Coronary artery (tissue), 2 donors: ENCODE data around the gene PIK3C2B.

Source experiments
- DNase-seq: peaks from one replicate; pipeline ENCODE4 v3.0.0-alpha.2; 2017; ENCODE audit warnings: low spot score
- H3K27ac ChIP-seq, 2 donors: fragments of 200-600 bp; sonication (generic); one replicate each; pipeline ENCODE4 v1.5.1; 2016 to 2019
- H3K4me3 ChIP-seq: fragments of 200-600 bp; sonication (generic); 2 replicates; pipeline ENCODE4 v1.5.1; 2016; ENCODE audit warnings: mild to moderate bottlenecking, moderate library complexity
- CTCF ChIP-seq: fragments of 200-600 bp; sonication (generic); IDR thresholded peaks from one replicate; pipeline ENCODE4 v1.5.1; 2019; ENCODE audit warnings: antibody characterized with exemption

The PIK3C2B gene

GRCh38 chr1:204477036-204477740 lies 17.4 kb downstream of the PIK3C2B start:
- DNase-seq = no peak
- Histone ChIP-seq H3K4me3 (no peak overlapping the region), H3K27ac (no peak overlapping the region)
- no peak for TF ChIP-seq CTCF

- no peak for DNase-seq
- Histone ChIP-seq H3K4me3 (no peak overlapping the region), H3K27ac (no peak overlapping the region)
- no peak for TF ChIP-seq CTCF
Observed at GRCh38 chr1:204476563-204476962, 18.0 kb downstream of the PIK3C2B start.

GRCh38 chr1:204475656-204476432 lies 18.8 kb downstream of the PIK3C2B start:
- TF ChIP-seq CTCF = no peak
- peak overlapping the region in 1 of 2 donors; percentile 38 for H3K27ac ChIP-seq
- no peak overlapping the region for H3K4me3 ChIP-seq
- no peak for DNase-seq

- no peak for DNase-seq
- Histone ChIP-seq H3K4me3 (no peak overlapping the region), H3K27ac (no peak overlapping the region)
- no peak for TF ChIP-seq CTCF
Observed at GRCh38 chr1:204473400-204473965, 21.1 kb downstream of the PIK3C2B start.

- no peak overlapping the region for H3K27ac ChIP-seq
- TF ChIP-seq CTCF = no peak
Observed at GRCh38 chr1:204472660-204473059, 21.9 kb downstream of the PIK3C2B start.

GRCh38 chr1:204471687-204472086 lies 22.9 kb downstream of the PIK3C2B start:
- no peak for TF ChIP-seq CTCF
- no peak for DNase-seq
- Histone ChIP-seq H3K27ac (no peak overlapping the region), H3K4me3 (no peak overlapping the region)

More at GRCh38 chr1:204472660-204473059, 21.9 kb downstream of the PIK3C2B start:
- no peak for DNase-seq
- no peak overlapping the region for H3K4me3 ChIP-seq
